SK-N-SH (cell line): ENCODE results near the gene PIEZO2. TPM values are rescaled to one million over a fixed set of nuclear protein-coding genes. Genes with fewer than 3 reads are reported as not detected.

Source experiments
- CTCF ChIA-PET: fragments of 300-600, 350-600 bp; formaldehyde crosslinking; extraction: SDS; loops from one replicate; lab custom pipeline; 2021; lab: Yijun Ruan, JAX
- POLR2A ChIA-PET: fragments of 350-600 bp; sonication (Branson Sonifier 250); formaldehyde crosslinking; extraction: SDS; loops from one replicate; lab custom pipeline; 2020; ENCODE audit warnings: antibody characterized with exemption, inconsistent platforms; lab: Yijun Ruan, JAX
- DNase-seq: peaks from one replicate; pipeline ENCODE4 v3.0.0; 2012
- H2AFZ ChIP-seq: fragments of 200-600 bp; sonication (generic); 2 replicates; pipeline ENCODE4 v1.8.1; 2016; ENCODE audit warnings: antibody characterized with exemption, mild to moderate bottlenecking, low read depth
- H3F3A ChIP-seq: fragments of 200-600 bp; sonication (generic); replicated peaks from 2 replicates; pipeline ENCODE3; 2016; ENCODE audit warnings: antibody characterized with exemption, mild to moderate bottlenecking; ENCODE audit not compliant: insufficient read depth
- H3K27ac ChIP-seq, 2 experiments: fragments of 200-500 bp in 1 of 2; fragments of 200-600 bp in 1 of 2; sonication (Bioruptor generic) in 1 of 2; sonication (generic), shearing (Covaris generic) in 1 of 2; 2 replicates each; pipeline versions ENCODE4 v1.5.1 to v1.6.1; 2014 to 2016; ENCODE audit warnings: low read depth in 2 of 2, inconsistent platforms in 1 of 2, low read length in 1 of 2, mild to moderate bottlenecking in 1 of 2, mixed read lengths in 1 of 2
- H3K27me3 ChIP-seq: fragments of 200-600 bp; sonication (generic), shearing (Covaris generic); 2 replicates; pipeline ENCODE4 v1.6.1; 2016; ENCODE audit warnings: mixed run types; ENCODE audit not compliant: insufficient read depth
- H3K36me3 ChIP-seq, 2 experiments: fragments of 200-500 bp in 1 of 2; fragments of 200-600 bp in 1 of 2; sonication (Bioruptor generic) in 1 of 2; sonication (generic) in 1 of 2; replicated peaks in 1 of 2; 2 replicates each; pipeline versions ENCODE3 to v1.5.1; 2014 to 2016; ENCODE audit warnings: low read length in 1 of 2, mild to moderate bottlenecking in 1 of 2; ENCODE audit not compliant: insufficient read depth in 2 of 2, control insufficient read depth in 1 of 2
- H3K4me1 ChIP-seq, 2 experiments: fragments of 200-500 bp in 1 of 2; fragments of 200-600 bp in 1 of 2; sonication (Bioruptor generic) in 1 of 2; sonication (generic), shearing (Covaris generic) in 1 of 2; 2 replicates each; pipeline versions ENCODE4 v1.5.1 to v1.6.1; 2014 to 2016; ENCODE audit warnings: low read depth in 1 of 2, low read length in 1 of 2, mixed run types in 1 of 2; ENCODE audit not compliant: insufficient read depth in 2 of 2, control insufficient read depth in 1 of 2
- H3K4me2 ChIP-seq: fragments of 200-600 bp; sonication (generic), shearing (Covaris generic); 2 replicates; pipeline ENCODE4 v1.6.1; 2017; ENCODE audit warnings: mixed run types
- H3K4me3 ChIP-seq, 2 experiments: fragments of 200-500 bp in 1 of 2; fragments of 200-600 bp in 1 of 2; sonication (Bioruptor generic) in 1 of 2; sonication (generic), shearing (Covaris generic) in 1 of 2; 2 replicates each; pipeline versions ENCODE4 v1.5.1 to v1.8.1; 2014 to 2016; ENCODE audit warnings: low read depth in 2 of 2, inconsistent platforms in 1 of 2, low read length in 1 of 2, mild to moderate bottlenecking in 1 of 2, mixed read lengths in 1 of 2, moderate library complexity in 1 of 2
- H3K79me2 ChIP-seq: fragments of 200-600 bp; sonication (generic); 2 replicates; pipeline ENCODE4 v1.8.1; 2017; ENCODE audit warnings: mild to moderate bottlenecking; ENCODE audit not compliant: insufficient read depth
- H3K9ac ChIP-seq: fragments of 200-600 bp; sonication (generic); 2 replicates; pipeline ENCODE4 v1.6.1; 2017; ENCODE audit warnings: mixed run types
- H3K9me2 ChIP-seq: fragments of 200-600 bp; sonication (generic); 2 replicates; pipeline ENCODE4 v1.6.1; 2017; ENCODE audit warnings: mixed run types
- H3K9me3 ChIP-seq: fragments of 200-600 bp; sonication (generic); 2 replicates; pipeline ENCODE4 v1.6.1; 2017; ENCODE audit warnings: mixed run types, mild to moderate bottlenecking, moderate library complexity
- H4K20me1 ChIP-seq: fragments of 200-600 bp; sonication (generic); 2 replicates; pipeline ENCODE4 v1.6.1; 2017; ENCODE audit warnings: mild to moderate bottlenecking, mixed run types; ENCODE audit not compliant: insufficient read depth
- CHD2 ChIP-seq: fragments of 150-350 bp; IDR thresholded peaks from 2 replicates; pipeline ENCODE4 v1.6.1; 2018; ENCODE audit warnings: low read length; ENCODE audit not compliant: partially characterized antibody
- CTCF ChIP-seq: fragments of 200-600 bp; sonication (generic); IDR thresholded peaks from 2 replicates; pipeline ENCODE4 v1.6.1; 2017; ENCODE audit warnings: antibody characterized with exemption, mild to moderate bottlenecking, moderate library complexity
- EP300 ChIP-seq, 2 experiments: IDR thresholded peaks; 2 replicates each; pipeline versions ENCODE4 v1.4.0 to v1.6.1; 2012; ENCODE audit warnings: borderline replicate concordance in 1 of 2, low read depth in 1 of 2, low read length in 1 of 2
- EZH2phosphoT487 ChIP-seq: fragments of 200-600 bp; sonication (generic); IDR thresholded peaks from 2 replicates; pipeline ENCODE4 v1.6.1; 2017; ENCODE audit warnings: low read depth, mixed run types, mild to moderate bottlenecking, antibody characterized with exemption, moderate library complexity, borderline replicate concordance
- FOXJ3 ChIP-seq: sonication (generic); formaldehyde crosslinking; IDR thresholded peaks from 2 replicates; pipeline ENCODE4 v1.5.1; 2020; ENCODE audit warnings: mild to moderate bottlenecking, missing genetic modification reagents
- GATA2 ChIP-seq: sonication (generic); formaldehyde crosslinking; IDR thresholded peaks from 2 replicates; pipeline ENCODE4 v1.5.0; 2020; ENCODE audit warnings: mild to moderate bottlenecking, missing genetic modification reagents
- JUND ChIP-seq: IDR thresholded peaks from 2 replicates; pipeline ENCODE4 v1.4.0; 2012
- PBX3 ChIP-seq: IDR thresholded peaks from 2 replicates; pipeline ENCODE4; 2012
- POLR2AphosphoS5 ChIP-seq: IDR thresholded peaks from 2 replicates; pipeline ENCODE4 v1.6.1; 2012; ENCODE audit warnings: low read depth, low read length
- RAD21 ChIP-seq: IDR thresholded peaks from 2 replicates; pipeline ENCODE4 v1.6.1; 2012; ENCODE audit warnings: mild to moderate bottlenecking, low read length
- RFX5 ChIP-seq: IDR thresholded peaks from 2 replicates; pipeline ENCODE4 v1.6.1; 2012; ENCODE audit warnings: mild to moderate bottlenecking, improper control_type of control experiment, low read length
- RXRA ChIP-seq: IDR thresholded peaks from 2 replicates; pipeline ENCODE4 v1.4.0; 2012; ENCODE audit warnings: low read depth, mild to moderate bottlenecking, borderline replicate concordance
- SMC3 ChIP-seq: IDR thresholded peaks from 2 replicates; pipeline ENCODE4 v1.6.1; 2012; ENCODE audit warnings: low read depth, low read length, improper control_type of control experiment
- TAF1 ChIP-seq: IDR thresholded peaks from 2 replicates; pipeline ENCODE4 v1.6.1; 2012; ENCODE audit warnings: low read depth, mild to moderate bottlenecking, low read length, moderate library complexity, borderline replicate concordance
- TCF12 ChIP-seq: IDR thresholded peaks from 2 replicates; pipeline ENCODE4 v1.4.0; 2012
- TEAD4 ChIP-seq: IDR thresholded peaks from 2 replicates; pipeline ENCODE4 v1.4.0; 2012; ENCODE audit warnings: mild to moderate bottlenecking, borderline replicate concordance; ENCODE audit not compliant: insufficient read depth
- USF2 ChIP-seq: fragments of 150-350 bp; IDR thresholded peaks from 2 replicates; pipeline ENCODE4 v1.6.1; 2017; ENCODE audit warnings: antibody characterized with exemption, low read length, low read depth, borderline replicate concordance
- YY1 ChIP-seq: IDR thresholded peaks from 2 replicates; pipeline ENCODE4 v1.4.0; 2012; ENCODE audit warnings: low read depth, mild to moderate bottlenecking
- WGBS: methylation state at CpG from one replicate; pipeline ENCODE4 v1.1.6; 2017; ENCODE audit warnings: low lambda C conversion rate; 5-methylcytosine and 5-hydroxymethylcytosine counted together
- polyA plus RNA-seq, 3 experiments: library from polyadenylated mRNA; depleted of rRNA; stranded (reverse); fragments of >200 nt; gene quantifications; 2 replicates each; pipeline ENCODE4 v1.2.3, GENCODE V29; 2012

Gene PIEZO2
- polyA plus RNA-seq, 1 of the 3 experiments (the other 2 are of a cell fraction): not detected

GRCh38 chr18:10950876-10951630, 198.3 kb downstream of the PIEZO2 start (continued):
- TF ChIP-seq TAF1 (no peak), SMC3 (no peak)

GRCh38 chr18:10950080-10950875, 199.1 kb downstream of the PIEZO2 start:
- Histone ChIP-seq H3K9me2 (no peaks in the 10 kb centered on the region), H2AFZ (no peak overlapping the region), H3K36me3 (no peaks in the 10 kb centered on the region), H3K27me3 (no peaks in the 10 kb centered on the region), H3K4me1 (no peaks in the 10 kb centered on the region), H3K4me2 (no peak overlapping the region), H3K9me3 (peaks cover 14% of the 10 kb centered on the region; the same call in 1 of the 2 replicates), H3K27ac (no peak overlapping the region), H3F3A (no peaks in the 10 kb centered on the region), H4K20me1 (no peaks in the 10 kb centered on the region), H3K9ac (no peak overlapping the region), H3K79me2 (no peaks in the 10 kb centered on the region), H3K4me3 (no peak overlapping the region)
- ChIA-PET CTCF (no interaction called here), POLR2A (no interaction called here)
- DNase-seq: no peak
- WGBS: 8% methylated on average over 12 of the region's 12 CpGs
- TF ChIP-seq JUND (no peak), CHD2 (no peak), FOXJ3 (no peak), TEAD4 (no peak), POLR2AphosphoS5 (no peak), PBX3 (no peak), CTCF (no peak)

GRCh38 chr18:10949655-10950054, 199.7 kb downstream of the PIEZO2 start:
- Histone ChIP-seq H4K20me1 (no peaks in the 10 kb centered on the region), H3F3A (no peaks in the 10 kb centered on the region), H3K9me2 (no peaks in the 10 kb centered on the region), H3K4me1 (no peaks in the 10 kb centered on the region), H2AFZ (no peak overlapping the region), H3K36me3 (no peaks in the 10 kb centered on the region), H3K9ac (no peak overlapping the region), H3K4me2 (no peak overlapping the region), H3K27ac (no peak overlapping the region), H3K4me3 (no peak overlapping the region), H3K27me3 (no peaks in the 10 kb centered on the region), H3K79me2 (no peaks in the 10 kb centered on the region), H3K9me3 (peaks cover 14% of the 10 kb centered on the region; the same call in 1 of the 2 replicates)
- ChIA-PET POLR2A (no interaction called here), CTCF (no interaction called here)
- WGBS: 12% methylated on average over 1 of the region's 1 CpG
- DNase-seq: no peak
- TF ChIP-seq RXRA: no peak
- no peak for TF ChIP-seq EZH2phosphoT487
- TF ChIP-seq RAD21: no peak
- TF ChIP-seq USF2: no peak
- TF ChIP-seq CHD2: no peak
- TF ChIP-seq JUND: no peak
- no peak for TF ChIP-seq TEAD4
- no peak for TF ChIP-seq GATA2 (CRISPR knock-in tag)
- TF ChIP-seq RFX5: no peak
- TF ChIP-seq EP300 (IDR thresholded peaks at IDR 0.05; ENCODE audit: borderline replicate concordance in 1 of 2, low read depth in 1 of 2, low read length in 1 of 2): no peak
- TF ChIP-seq TCF12: no peak
- no peak for TF ChIP-seq PBX3
- no peak for TF ChIP-seq YY1
- TF ChIP-seq SMC3: no peak
